ENCODE measurements around the gene RNASEH2A. TPM values are rescaled to one million over a fixed set of nuclear protein-coding genes. Genes with fewer than 3 reads are reported as not detected.

RNASEH2A gene
- polyA plus RNA-seq, 1 donor from 2014 or later, result 28.2 TPM

DNA sequence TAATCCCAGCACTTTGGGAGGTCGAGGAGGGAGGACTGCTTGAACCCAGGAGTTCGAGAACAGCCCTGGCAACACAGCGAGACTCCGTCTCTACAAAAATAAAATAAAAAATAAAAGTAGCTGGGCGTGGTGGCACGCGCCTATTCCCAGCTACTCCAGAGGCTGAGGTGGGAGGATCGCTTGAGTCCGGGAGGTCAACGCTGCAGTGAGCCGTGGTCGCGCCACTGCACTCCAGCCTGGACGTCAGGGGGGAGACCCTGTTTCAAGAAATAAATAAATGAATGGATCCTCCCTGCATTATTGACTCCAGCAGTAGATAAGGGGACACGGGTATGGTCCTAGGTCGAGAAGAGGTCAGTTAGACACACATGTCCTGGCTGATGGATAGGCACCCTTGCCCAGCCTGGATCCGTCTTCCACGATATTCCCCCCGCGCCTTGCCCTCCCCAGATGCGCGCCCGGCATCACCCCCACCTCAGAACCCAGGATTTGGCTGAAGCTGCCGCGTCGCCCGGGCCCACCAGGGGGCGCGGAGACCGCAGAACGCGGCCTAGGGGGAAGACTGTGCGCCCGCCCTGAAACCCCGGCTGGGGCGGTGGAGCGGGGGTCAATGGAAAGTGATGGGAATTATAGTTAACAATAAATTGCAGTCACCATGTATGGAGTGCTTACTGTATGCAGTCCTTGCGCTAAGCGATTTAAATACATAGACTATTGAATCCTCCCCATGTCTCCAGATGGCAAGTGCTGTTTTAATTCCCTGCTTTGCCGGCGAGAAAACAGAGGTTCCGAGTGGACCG lies 29.0 kb upstream of the RNASEH2A start:
- H3K27me3 ChIP-seq (ENCODE audit: insufficient read depth, low read depth, low read length), result no peaks in the 10 kb centered on the region
- peak overlapping the region; percentile 61 for H3K4me3 ChIP-seq (ENCODE audit: low read length)
- no peaks in the 10 kb centered on the region for H3K79me2 ChIP-seq (replicated peaks; ENCODE audit: insufficient read depth, low read length)
- no peaks in the 10 kb centered on the region for H3F3A ChIP-seq (ENCODE audit: insufficient read depth, low read length, poor library complexity, severe bottlenecking)
- H3K27ac ChIP-seq (ENCODE audit: low read length), result peak overlapping the region; percentile 22
- H3K9me2 ChIP-seq (ENCODE audit: insufficient read depth, low read length), result no peaks in the 10 kb centered on the region
- H2AFZ ChIP-seq (ENCODE audit: low read depth, low read length), result no peak overlapping the region
- H3K36me3 ChIP-seq (ENCODE audit: insufficient read depth, low read length), result no peaks in the 10 kb centered on the region
- H3K9me3 ChIP-seq (ENCODE audit: low read length), result no peaks in the 10 kb centered on the region
- H3K4me2 ChIP-seq (ENCODE audit: low read length), result peak overlapping the region; percentile 33
- no peaks in the 10 kb centered on the region for H4K20me1 ChIP-seq (ENCODE audit: insufficient read depth)
- TF ChIP-seq SMC3 (conservative IDR thresholded peaks at IDR 0.05; ENCODE audit: poor library complexity) (peak; percentile 93), EZH2 (IDR thresholded peaks at IDR 0.05; ENCODE audit: borderline replicate concordance, insufficient read depth, low read length, poor library complexity, severe bottlenecking) (no peak), TAF1 (IDR thresholded peaks at IDR 0.05; ENCODE audit: low read depth) (no peak), MXI1 (conservative IDR thresholded peaks at IDR 0.05; ENCODE audit: poor library complexity, severe bottlenecking) (peak; percentile 12), EP300 (conservative IDR thresholded peaks at IDR 0.05; ENCODE audit: poor library complexity, severe bottlenecking) (no peak), RAD21 (conservative IDR thresholded peaks at IDR 0.05) (peak; percentile 83)
- TF ChIP-seq, protein P1, sequence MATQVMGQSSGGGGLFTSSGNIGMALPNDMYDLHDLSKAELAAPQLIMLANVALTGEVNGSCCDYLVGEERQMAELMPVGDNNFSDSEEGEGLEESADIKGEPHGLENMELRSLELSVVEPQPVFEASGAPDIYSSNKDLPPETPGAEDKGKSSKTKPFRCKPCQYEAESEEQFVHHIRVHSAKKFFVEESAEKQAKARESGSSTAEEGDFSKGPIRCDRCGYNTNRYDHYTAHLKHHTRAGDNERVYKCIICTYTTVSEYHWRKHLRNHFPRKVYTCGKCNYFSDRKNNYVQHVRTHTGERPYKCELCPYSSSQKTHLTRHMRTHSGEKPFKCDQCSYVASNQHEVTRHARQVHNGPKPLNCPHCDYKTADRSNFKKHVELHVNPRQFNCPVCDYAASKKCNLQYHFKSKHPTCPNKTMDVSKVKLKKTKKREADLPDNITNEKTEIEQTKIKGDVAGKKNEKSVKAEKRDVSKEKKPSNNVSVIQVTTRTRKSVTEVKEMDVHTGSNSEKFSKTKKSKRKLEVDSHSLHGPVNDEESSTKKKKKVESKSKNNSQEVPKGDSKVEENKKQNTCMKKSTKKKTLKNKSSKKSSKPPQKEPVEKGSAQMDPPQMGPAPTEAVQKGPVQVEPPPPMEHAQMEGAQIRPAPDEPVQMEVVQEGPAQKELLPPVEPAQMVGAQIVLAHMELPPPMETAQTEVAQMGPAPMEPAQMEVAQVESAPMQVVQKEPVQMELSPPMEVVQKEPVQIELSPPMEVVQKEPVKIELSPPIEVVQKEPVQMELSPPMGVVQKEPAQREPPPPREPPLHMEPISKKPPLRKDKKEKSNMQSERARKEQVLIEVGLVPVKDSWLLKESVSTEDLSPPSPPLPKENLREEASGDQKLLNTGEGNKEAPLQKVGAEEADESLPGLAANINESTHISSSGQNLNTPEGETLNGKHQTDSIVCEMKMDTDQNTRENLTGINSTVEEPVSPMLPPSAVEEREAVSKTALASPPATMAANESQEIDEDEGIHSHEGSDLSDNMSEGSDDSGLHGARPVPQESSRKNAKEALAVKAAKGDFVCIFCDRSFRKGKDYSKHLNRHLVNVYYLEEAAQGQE (IDR thresholded peaks at IDR 0.05; ENCODE audit: borderline replicate concordance), result no peak
- TF ChIP-seq, protein P2, sequence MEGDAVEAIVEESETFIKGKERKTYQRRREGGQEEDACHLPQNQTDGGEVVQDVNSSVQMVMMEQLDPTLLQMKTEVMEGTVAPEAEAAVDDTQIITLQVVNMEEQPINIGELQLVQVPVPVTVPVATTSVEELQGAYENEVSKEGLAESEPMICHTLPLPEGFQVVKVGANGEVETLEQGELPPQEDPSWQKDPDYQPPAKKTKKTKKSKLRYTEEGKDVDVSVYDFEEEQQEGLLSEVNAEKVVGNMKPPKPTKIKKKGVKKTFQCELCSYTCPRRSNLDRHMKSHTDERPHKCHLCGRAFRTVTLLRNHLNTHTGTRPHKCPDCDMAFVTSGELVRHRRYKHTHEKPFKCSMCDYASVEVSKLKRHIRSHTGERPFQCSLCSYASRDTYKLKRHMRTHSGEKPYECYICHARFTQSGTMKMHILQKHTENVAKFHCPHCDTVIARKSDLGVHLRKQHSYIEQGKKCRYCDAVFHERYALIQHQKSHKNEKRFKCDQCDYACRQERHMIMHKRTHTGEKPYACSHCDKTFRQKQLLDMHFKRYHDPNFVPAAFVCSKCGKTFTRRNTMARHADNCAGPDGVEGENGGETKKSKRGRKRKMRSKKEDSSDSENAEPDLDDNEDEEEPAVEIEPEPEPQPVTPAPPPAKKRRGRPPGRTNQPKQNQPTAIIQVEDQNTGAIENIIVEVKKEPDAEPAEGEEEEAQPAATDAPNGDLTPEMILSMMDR (IDR thresholded peaks at IDR 0.05; ENCODE audit: poor library complexity, severe bottlenecking), result peak; percentile 95
- H3K9ac ChIP-seq (ENCODE audit: low read length), result peak overlapping the region; percentile 60

DNA sequence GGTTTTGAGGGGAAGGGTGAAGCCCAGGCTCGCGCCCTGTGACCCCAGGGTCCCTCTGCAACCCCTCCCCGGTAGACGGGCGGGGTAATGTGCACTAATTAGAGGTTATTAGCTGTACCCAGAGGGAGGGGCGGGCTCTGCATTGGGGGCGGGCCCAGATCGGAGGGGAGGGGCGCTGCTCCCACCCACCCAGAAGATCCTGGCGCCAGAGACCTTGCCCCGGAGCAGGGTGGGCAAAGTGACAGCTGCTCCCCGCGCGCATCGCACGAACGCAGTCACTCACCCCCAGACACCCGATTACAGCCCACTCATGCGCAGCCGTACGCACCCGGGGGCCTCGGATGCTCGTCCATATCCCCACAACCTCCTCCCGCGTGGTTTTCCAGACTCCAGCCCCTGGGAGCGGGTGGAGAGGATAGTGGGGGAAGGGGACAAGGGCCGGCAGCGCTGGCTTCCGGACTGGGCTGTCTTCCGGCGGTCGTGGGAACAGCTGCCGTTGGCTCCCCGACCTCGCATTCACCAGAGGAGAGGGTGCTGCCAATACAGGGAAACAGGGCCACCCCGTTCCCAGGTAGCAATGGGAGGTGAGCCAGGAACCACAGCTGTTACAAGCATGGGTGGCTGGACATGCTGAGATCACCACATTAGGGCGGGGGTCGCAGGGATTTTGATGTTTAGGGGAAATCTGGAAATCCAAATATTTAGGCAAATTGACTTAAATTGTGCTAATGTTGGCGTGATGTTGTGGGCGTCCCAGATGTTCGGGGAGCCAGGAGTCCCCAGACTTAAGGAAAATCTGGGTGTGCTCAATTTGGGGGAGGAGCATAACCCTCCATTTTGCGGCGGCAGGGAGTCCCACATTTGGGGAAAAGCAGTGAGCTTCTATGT lies 28.1 kb upstream of the RNASEH2A start:
- H3K79me2 ChIP-seq (replicated peaks; ENCODE audit: insufficient read depth, low read length), result no peaks in the 10 kb centered on the region
- H3K9me2 ChIP-seq (ENCODE audit: insufficient read depth, low read length), result no peaks in the 10 kb centered on the region
- no peaks in the 10 kb centered on the region for H3K9me3 ChIP-seq (ENCODE audit: low read length)
- H3K4me2 ChIP-seq (ENCODE audit: low read length), result peak overlapping the region; percentile 33
- H3K36me3 ChIP-seq (ENCODE audit: insufficient read depth, low read length), result no peaks in the 10 kb centered on the region
- H3F3A ChIP-seq (ENCODE audit: insufficient read depth, low read length, poor library complexity, severe bottlenecking), result no peaks in the 10 kb centered on the region
- peak overlapping the region; percentile 60 for H3K9ac ChIP-seq (ENCODE audit: low read length)
- no peaks in the 10 kb centered on the region for H3K27me3 ChIP-seq (ENCODE audit: insufficient read depth, low read depth, low read length)
- peak overlapping the region; percentile 33 for H2AFZ ChIP-seq (ENCODE audit: low read depth, low read length)
- peak overlapping the region; percentile 61 for H3K4me3 ChIP-seq (ENCODE audit: low read length)
- TF ChIP-seq, protein P1 (IDR thresholded peaks at IDR 0.05; ENCODE audit: borderline replicate concordance), result no peak
- TF ChIP-seq TAF1 (IDR thresholded peaks at IDR 0.05; ENCODE audit: low read depth), result peak; percentile 28
- TF ChIP-seq, protein P2 (IDR thresholded peaks at IDR 0.05; ENCODE audit: poor library complexity, severe bottlenecking), result no peak
- peak overlapping the region; percentile 22 for H3K27ac ChIP-seq (ENCODE audit: low read length)
- no peaks in the 10 kb centered on the region for H4K20me1 ChIP-seq (ENCODE audit: insufficient read depth)

All from neural cell (in vitro differentiated cells).